GM21447 (cell line): ENCODE data around the gene TMEM213.

Experiments
- ATAC-seq: cut with Tn5 transposase; IDR thresholded peaks from one replicate; pipeline ENCODE4 v1.9.1; 2021; ENCODE audit not compliant: unreplicated experiment

TMEM213 gene

DNA sequence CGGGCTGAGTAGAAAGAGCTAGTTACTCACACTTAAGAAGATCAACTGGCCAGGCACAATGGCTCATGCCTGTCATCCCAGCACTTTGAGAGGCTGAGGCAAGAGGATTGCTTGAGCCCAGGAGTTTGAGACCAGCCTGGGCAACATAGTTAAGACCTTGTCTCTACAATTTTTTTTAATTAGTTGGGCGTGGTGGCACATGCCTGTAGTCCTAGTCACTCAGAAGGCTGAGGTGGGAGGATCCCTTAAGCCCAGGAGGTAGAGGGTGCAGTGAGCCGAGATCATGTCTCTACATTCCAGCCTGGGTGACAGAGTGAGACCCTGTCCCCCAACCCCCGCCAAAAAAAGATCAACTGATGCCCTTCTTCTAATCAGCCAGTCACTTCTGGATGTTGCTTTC lies 74.8 kb downstream of the TMEM213 start:
- ATAC-seq, result no peak

DNA sequence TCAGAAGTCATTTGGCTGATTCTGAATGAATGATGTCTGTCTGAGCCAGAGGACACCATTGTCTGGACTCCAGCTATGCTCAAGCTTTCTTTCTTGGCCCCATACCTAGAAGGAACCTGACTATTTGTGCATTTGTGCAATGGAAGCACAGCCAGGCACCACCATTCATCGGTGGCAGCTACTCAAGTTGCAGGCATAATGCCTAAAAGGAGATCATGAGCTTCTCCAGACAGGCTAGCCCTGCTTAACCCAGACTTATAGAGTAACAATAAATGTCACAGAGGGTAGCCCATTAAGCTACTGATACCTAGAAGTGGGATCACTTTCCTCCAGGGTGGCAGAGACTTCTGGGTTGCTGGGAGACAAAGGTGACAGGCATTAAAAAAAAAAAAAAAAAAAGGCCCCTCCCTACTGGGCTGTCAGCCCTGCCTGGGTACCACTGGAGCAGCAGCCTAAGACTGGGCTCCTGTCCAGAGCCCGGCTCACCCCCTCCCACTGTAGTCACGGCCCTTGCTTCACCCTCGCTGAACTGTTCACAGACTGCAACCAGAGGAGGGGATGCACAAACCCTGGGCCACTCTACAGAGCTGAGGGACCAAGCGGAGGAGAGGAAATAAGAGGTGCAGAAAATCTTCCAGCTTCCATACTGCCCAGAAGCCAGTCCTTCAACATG lies 75.6 kb downstream of the TMEM213 start:
- ATAC-seq, result no peak

GRCh38 chr7:138875794-138876193 lies 78.0 kb downstream of the TMEM213 start:
- ATAC-seq, result no peak

GRCh38 chr7:138876326-138876725 lies 78.5 kb downstream of the TMEM213 start:
- ATAC-seq, result no peak

DNA sequence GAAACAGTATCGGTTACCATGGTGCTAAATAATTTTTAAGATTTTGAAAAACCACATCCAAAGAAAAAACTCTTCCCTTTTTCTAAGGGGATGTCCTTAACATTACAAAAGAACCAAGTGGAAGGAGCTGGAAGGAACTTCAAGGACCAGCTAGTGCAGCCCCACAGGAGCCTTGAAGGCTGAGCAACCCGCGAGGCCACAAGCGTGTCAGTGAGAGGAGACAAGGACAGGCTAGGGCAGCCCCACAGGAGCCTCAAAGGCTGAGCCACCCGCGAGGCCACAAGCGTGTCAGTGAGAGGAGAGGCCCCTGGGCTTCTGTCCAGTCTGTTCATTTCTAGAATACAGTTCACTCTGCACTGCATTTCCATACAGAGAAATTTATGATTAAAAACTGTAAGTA lies 80.3 kb downstream of the TMEM213 start:
- ATAC-seq, result no peak

- no peak for ATAC-seq
Observed at GRCh38 chr7:138878856-138879255, 81.1 kb downstream of the TMEM213 start.

- no peak for ATAC-seq
Observed at GRCh38 chr7:138879356-138879755, 81.6 kb downstream of the TMEM213 start.

- no peak for ATAC-seq
Observed at GRCh38 chr7:138880881-138881578, 83.2 kb downstream of the TMEM213 start.

GRCh38 chr7:138881579-138882188 lies 83.9 kb downstream of the TMEM213 start:
- ATAC-seq, result no peak

- ATAC-seq, result no peak
Observed at GRCh38 chr7:138882249-138882648, 84.5 kb downstream of the TMEM213 start.

GRCh38 chr7:138885383-138886147 lies 87.8 kb downstream of the TMEM213 start:
- ATAC-seq, result no peak

DNA sequence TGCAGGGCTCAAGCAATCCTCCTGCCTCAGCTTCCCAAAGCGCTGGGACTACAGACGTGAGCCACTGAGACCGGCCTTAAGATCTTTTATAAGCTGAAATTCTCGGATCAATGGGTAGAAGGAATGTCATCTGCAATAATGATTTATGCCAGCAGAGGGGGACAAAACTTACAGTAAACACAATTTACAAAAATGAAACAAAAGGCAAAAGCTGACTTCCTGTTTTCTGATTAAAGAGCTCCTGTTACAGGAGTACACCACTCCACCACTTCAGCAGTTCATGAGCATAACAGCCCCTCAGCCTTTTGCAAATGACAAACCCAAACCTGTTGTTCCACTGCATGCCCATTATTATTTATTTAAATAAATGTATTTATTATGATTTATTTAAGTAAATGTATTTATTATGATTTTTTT lies 88.7 kb downstream of the TMEM213 start:
- ATAC-seq, result peak; percentile 89

- ATAC-seq, result no peak
Observed at GRCh38 chr7:138887085-138887710, 89.4 kb downstream of the TMEM213 start.
